ENCODE results near the gene LATS1.

GRCh38 chr6:149723262-149723661, 5.4 kb upstream of the LATS1 start:
- TF ChIP-seq, protein P1, sequence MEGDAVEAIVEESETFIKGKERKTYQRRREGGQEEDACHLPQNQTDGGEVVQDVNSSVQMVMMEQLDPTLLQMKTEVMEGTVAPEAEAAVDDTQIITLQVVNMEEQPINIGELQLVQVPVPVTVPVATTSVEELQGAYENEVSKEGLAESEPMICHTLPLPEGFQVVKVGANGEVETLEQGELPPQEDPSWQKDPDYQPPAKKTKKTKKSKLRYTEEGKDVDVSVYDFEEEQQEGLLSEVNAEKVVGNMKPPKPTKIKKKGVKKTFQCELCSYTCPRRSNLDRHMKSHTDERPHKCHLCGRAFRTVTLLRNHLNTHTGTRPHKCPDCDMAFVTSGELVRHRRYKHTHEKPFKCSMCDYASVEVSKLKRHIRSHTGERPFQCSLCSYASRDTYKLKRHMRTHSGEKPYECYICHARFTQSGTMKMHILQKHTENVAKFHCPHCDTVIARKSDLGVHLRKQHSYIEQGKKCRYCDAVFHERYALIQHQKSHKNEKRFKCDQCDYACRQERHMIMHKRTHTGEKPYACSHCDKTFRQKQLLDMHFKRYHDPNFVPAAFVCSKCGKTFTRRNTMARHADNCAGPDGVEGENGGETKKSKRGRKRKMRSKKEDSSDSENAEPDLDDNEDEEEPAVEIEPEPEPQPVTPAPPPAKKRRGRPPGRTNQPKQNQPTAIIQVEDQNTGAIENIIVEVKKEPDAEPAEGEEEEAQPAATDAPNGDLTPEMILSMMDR (IDR thresholded peaks at IDR 0.05), result no peak
- TF ChIP-seq POLR2AphosphoS5 (IDR thresholded peaks at IDR 0.05), result no peak
